Measurements from ENCODE around the gene SMAGP. TPM values are rescaled to one million over a fixed set of nuclear protein-coding genes. Genes with fewer than 3 reads are reported as not detected.

Gene SMAGP
- total and polyA plus RNA-seq, 2 donors (not counting 3 experiments of a cell fraction or from before 2014, with no cell fraction given) = 21.4 to 26.2 TPM

DNA sequence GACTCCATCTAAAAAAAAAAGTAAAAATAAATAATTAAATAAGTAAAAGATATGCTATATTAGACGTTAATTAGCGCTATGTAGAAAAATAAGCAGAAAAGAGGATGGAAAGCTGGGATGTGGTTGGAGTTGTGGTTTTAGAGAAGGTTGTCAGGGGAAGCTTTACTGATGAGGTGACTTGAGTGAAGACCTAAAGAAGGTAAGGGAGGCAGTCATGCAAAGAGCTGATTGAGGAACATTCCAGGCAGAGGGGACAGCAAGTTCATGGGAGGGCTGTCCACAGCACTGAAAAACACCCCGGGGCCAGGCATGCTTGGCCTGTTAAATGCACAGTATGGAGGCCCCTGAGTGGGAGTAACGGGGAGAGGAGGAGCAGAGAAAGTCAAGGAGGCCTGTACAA is 15.7 kb downstream of the SMAGP start:
- H3K4me1 ChIP-seq (ENCODE audit: control insufficient read depth, extremely low read depth, insufficient read depth, low read length) = no peaks in the 10 kb centered on the region
- H2AFZ ChIP-seq (ENCODE audit: low read depth, low read length) = no peak overlapping the region
- DNase-seq (ENCODE audit: low read depth, low spot score) = no peak
- peaks cover 11% of the 10 kb centered on the region for H3K79me2 ChIP-seq (ENCODE audit: control insufficient read depth, insufficient read depth, low read length)
- no peaks in the 10 kb centered on the region for H3K9me3 ChIP-seq (replicated peaks; ENCODE audit: control insufficient read depth, insufficient read depth, low read length)
- dilution Hi-C loops (cut with MboI; ENCODE audit: extremely low pct_ligation_motif_present, low sequenced_read_pairs) = no loop called here
- FAIRE-seq = no peak
- no peaks in the 10 kb centered on the region for H3K27me3 ChIP-seq (ENCODE audit: control insufficient read depth in 2 of 2, insufficient read depth in 2 of 2, low read length in 2 of 2)
- no peak overlapping the region for H3K27ac ChIP-seq (ENCODE audit: insufficient read depth, low read depth, low read length)
- no peak overlapping the region for H3K4me3 ChIP-seq (replicated peaks in 1 of 3; ENCODE audit: insufficient read depth in 1 of 3, low read depth in 1 of 3, low read length in 3 of 3)
- TF ChIP-seq FOS (IDR thresholded peaks at IDR 0.05; ENCODE audit: borderline replicate concordance, insufficient read depth, low read length) (no peak), JUN (IDR thresholded peaks at IDR 0.05; ENCODE audit: borderline replicate concordance, insufficient read depth, insufficient read length, low read depth) (no peak), POLR2AphosphoS5 (IDR thresholded peaks at IDR 0.05; ENCODE audit: insufficient read depth, low read depth, low read length) (no peak), MYC (IDR thresholded peaks at IDR 0.05; ENCODE audit: low read depth, low read length) (no peak), EZH2 (IDR thresholded peaks at IDR 0.05; ENCODE audit: borderline replicate concordance, low read depth, low read length, severe bottlenecking) (no peak)
- TF ChIP-seq, protein P1, sequence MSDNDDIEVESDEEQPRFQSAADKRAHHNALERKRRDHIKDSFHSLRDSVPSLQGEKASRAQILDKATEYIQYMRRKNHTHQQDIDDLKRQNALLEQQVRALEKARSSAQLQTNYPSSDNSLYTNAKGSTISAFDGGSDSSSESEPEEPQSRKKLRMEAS (IDR thresholded peaks at IDR 0.05; ENCODE audit: insufficient read depth, insufficient read length) = no peak
- no peak overlapping the region for H3K9ac ChIP-seq (replicated peaks; ENCODE audit: extremely low read depth, insufficient read depth, low read length)
- H3K36me3 ChIP-seq (ENCODE audit: control insufficient read depth in 2 of 2, extremely low read depth in 1 of 2, insufficient read depth in 2 of 2, low read length in 2 of 2) = no peaks in the 10 kb centered on the region
- H3K9me1 ChIP-seq (replicated peaks; ENCODE audit: control insufficient read depth, extremely low read depth, insufficient read depth, low read length) = no peaks in the 10 kb centered on the region
- no TSS peak for BruUV-seq (replicated peaks)
- intact Hi-C loops (cut with micrococcal nuclease) = loop anchor here (5.0 kb wide), 1 partner anchor 207 kb away; the partner anchor contains the start of gene LETMD1
- CTCF ChIA-PET = interaction anchor here (2.9 kb wide), 1 partner anchor 86 kb away, joined by 21 read pairs; no protein-coding TSS in a partner anchor
- no peak overlapping the region for H3K4me2 ChIP-seq (ENCODE audit: insufficient read depth, low read length)
- no peaks in the 10 kb centered on the region for H4K20me1 ChIP-seq (replicated peaks; ENCODE audit: control insufficient read depth, extremely low read depth, insufficient read depth, low read length)
- POLR2A ChIA-PET = no interaction called here

DNA sequence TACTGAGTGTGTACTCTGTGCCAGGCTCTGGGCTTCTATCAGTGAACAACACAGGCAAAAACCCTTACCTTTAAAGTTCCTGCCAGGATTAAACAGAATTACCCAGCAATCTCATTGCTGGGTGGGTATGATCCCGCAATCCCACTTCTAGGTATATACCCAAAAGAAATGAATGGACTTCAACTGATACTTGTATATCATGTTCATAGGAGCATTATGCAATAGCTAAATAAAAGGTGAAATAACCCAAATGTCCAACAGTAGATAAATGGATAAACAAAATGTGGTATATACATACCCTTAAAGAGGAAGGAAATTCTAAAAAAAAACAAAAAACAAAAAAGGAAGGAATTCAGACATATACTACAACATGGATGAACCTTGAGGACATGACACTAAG is 16.9 kb downstream of the SMAGP start:
- intact Hi-C loops (cut with micrococcal nuclease) (loop anchor here (5.0 kb wide), 1 partner anchor 206 kb away; the partner anchor contains the start of gene LETMD1), dilution Hi-C loops (cut with MboI; ENCODE audit: extremely low pct_ligation_motif_present, low sequenced_read_pairs) (no loop called here)
- no peak overlapping the region for H3K4me3 ChIP-seq (replicated peaks in 1 of 3; ENCODE audit: insufficient read depth in 1 of 3, low read depth in 1 of 3, low read length in 3 of 3)
- H3K9me1 ChIP-seq (replicated peaks; ENCODE audit: control insufficient read depth, extremely low read depth, insufficient read depth, low read length) = no peaks in the 10 kb centered on the region
- H4K20me1 ChIP-seq (replicated peaks; ENCODE audit: control insufficient read depth, extremely low read depth, insufficient read depth, low read length) = no peaks in the 10 kb centered on the region
- no peak overlapping the region for H3K9ac ChIP-seq (replicated peaks; ENCODE audit: extremely low read depth, insufficient read depth, low read length)
- H3K4me1 ChIP-seq (ENCODE audit: control insufficient read depth, extremely low read depth, insufficient read depth, low read length) = no peaks in the 10 kb centered on the region
- no peak overlapping the region for H3K4me2 ChIP-seq (ENCODE audit: insufficient read depth, low read length)
- TF ChIP-seq, protein P1 (IDR thresholded peaks at IDR 0.05; ENCODE audit: insufficient read depth, insufficient read length) = no peak
- TF ChIP-seq POLR2A (IDR thresholded peaks at IDR 0.05; ENCODE audit: low read depth, low read length) = no peak
- no peak for TF ChIP-seq MYC (IDR thresholded peaks at IDR 0.05; ENCODE audit: low read depth, low read length)
- no peak for TF ChIP-seq POLR2AphosphoS5 (IDR thresholded peaks at IDR 0.05; ENCODE audit: insufficient read depth, low read depth, low read length)
- TF ChIP-seq EZH2 (IDR thresholded peaks at IDR 0.05; ENCODE audit: borderline replicate concordance, low read depth, low read length, severe bottlenecking) = no peak
- TF ChIP-seq GATA2 (IDR thresholded peaks at IDR 0.05; ENCODE audit: insufficient read depth, insufficient read length, low read depth, low read length) = no peak
- TF ChIP-seq, protein P2, sequence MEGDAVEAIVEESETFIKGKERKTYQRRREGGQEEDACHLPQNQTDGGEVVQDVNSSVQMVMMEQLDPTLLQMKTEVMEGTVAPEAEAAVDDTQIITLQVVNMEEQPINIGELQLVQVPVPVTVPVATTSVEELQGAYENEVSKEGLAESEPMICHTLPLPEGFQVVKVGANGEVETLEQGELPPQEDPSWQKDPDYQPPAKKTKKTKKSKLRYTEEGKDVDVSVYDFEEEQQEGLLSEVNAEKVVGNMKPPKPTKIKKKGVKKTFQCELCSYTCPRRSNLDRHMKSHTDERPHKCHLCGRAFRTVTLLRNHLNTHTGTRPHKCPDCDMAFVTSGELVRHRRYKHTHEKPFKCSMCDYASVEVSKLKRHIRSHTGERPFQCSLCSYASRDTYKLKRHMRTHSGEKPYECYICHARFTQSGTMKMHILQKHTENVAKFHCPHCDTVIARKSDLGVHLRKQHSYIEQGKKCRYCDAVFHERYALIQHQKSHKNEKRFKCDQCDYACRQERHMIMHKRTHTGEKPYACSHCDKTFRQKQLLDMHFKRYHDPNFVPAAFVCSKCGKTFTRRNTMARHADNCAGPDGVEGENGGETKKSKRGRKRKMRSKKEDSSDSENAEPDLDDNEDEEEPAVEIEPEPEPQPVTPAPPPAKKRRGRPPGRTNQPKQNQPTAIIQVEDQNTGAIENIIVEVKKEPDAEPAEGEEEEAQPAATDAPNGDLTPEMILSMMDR (IDR thresholded peaks at IDR 0.05; ENCODE audit: extremely low read depth in 1 of 2, insufficient read depth in 1 of 2, low read depth in 1 of 2, low read length in 2 of 2) = no peak
- no peak for TF ChIP-seq JUN (IDR thresholded peaks at IDR 0.05; ENCODE audit: borderline replicate concordance, insufficient read depth, insufficient read length, low read depth)
- no peak for TF ChIP-seq FOS (IDR thresholded peaks at IDR 0.05; ENCODE audit: borderline replicate concordance, insufficient read depth, low read length)
- no peaks in the 10 kb centered on the region for H3K27me3 ChIP-seq (ENCODE audit: control insufficient read depth in 2 of 2, insufficient read depth in 2 of 2, low read length in 2 of 2)
- no peak overlapping the region for H3K27ac ChIP-seq (ENCODE audit: insufficient read depth, low read depth, low read length)
- CTCF ChIA-PET = interaction anchor here (0.8 to 2.9 kb wide), 7 partner anchors 10 to 431 kb away, joined by 3 to 21 read pairs (median 4); no protein-coding TSS in a partner anchor
- POLR2A ChIA-PET = interaction anchor here (0.9 kb wide), 1 partner anchor 10 kb away, joined by 6 read pairs; no protein-coding TSS in a partner anchor
- H3K79me2 ChIP-seq (ENCODE audit: control insufficient read depth, insufficient read depth, low read length) = peaks cover 9% of the 10 kb centered on the region
- no TSS peak for BruUV-seq (replicated peaks)
- no peak overlapping the region for H2AFZ ChIP-seq (ENCODE audit: low read depth, low read length)
- DNase-seq (ENCODE audit: low read depth, low spot score) (no peak), FAIRE-seq (no peak)
- H3K9me3 ChIP-seq (replicated peaks; ENCODE audit: control insufficient read depth, insufficient read depth, low read length) = no peaks in the 10 kb centered on the region
- H3K36me3 ChIP-seq (ENCODE audit: control insufficient read depth in 2 of 2, extremely low read depth in 1 of 2, insufficient read depth in 2 of 2, low read length in 2 of 2) = no peaks in the 10 kb centered on the region
